Right atrium auricular region (tissue), 2 donors: ENCODE results near the gene MYLIP. TPM values are rescaled to one million over a fixed set of nuclear protein-coding genes. Genes with fewer than 3 reads are reported as not detected.
"Not testable (repeated sequence)": the region's sequence is repeated elsewhere in the genome, so short reads cannot be mapped to it uniquely, and the experiment has no call there.

ENCODE experiments used
- DNase-seq: peaks from one replicate; pipeline ENCODE4 v3.0.0-alpha.2; 2019; ENCODE audit warnings: low spot score
- H3K27ac ChIP-seq, 2 donors: fragments of 200-600 bp; sonication (generic); 1 replicate in 1 of 2; 2 replicates in 1 of 2; pipeline ENCODE4 v1.5.1; 2016 to 2019
- H3K27me3 ChIP-seq, 2 donors: fragments of 200-600 bp; sonication (generic); one replicate each; pipeline versions ENCODE4 v1.5.1 to v1.6.0; 2017 to 2019
- H3K36me3 ChIP-seq: fragments of 200-600 bp; sonication (generic); one replicate; pipeline ENCODE4 v1.5.1; 2016
- H3K4me1 ChIP-seq, 2 donors: fragments of 200-600 bp; sonication (generic); one replicate each; pipeline versions ENCODE4 v1.5.1 to v1.6.0; 2017 to 2019
- H3K4me3 ChIP-seq, 2 donors: fragments of 200-600 bp; sonication (generic); 1 replicate in 1 of 2; 2 replicates in 1 of 2; pipeline ENCODE4 v1.5.1; 2017 to 2019; ENCODE audit warnings: mild to moderate bottlenecking in 1 of 2, moderate library complexity in 1 of 2
- H3K9me3 ChIP-seq, 2 donors: fragments of 200-600 bp; sonication (generic); one replicate each; pipeline ENCODE4 v1.5.1; 2019
- total RNA-seq, 2 donors: library from RNA; depleted of rRNA; stranded (reverse); fragments of >200 nt; gene quantifications; one replicate each; pipeline ENCODE4 v1.1.0, GENCODE V29; 2016
- TF ChIP-seq, protein P1 (sequence below), 2 donors: fragments of 200-600 bp; sonication (generic); IDR thresholded peaks; one replicate each; pipeline ENCODE4 v1.5.1; 2019; ENCODE audit warnings: antibody characterized with exemption in 2 of 2

The MYLIP gene
- total RNA-seq, 2 donors from 2014 or later, result 15.6 to 25.1 TPM

DNA sequence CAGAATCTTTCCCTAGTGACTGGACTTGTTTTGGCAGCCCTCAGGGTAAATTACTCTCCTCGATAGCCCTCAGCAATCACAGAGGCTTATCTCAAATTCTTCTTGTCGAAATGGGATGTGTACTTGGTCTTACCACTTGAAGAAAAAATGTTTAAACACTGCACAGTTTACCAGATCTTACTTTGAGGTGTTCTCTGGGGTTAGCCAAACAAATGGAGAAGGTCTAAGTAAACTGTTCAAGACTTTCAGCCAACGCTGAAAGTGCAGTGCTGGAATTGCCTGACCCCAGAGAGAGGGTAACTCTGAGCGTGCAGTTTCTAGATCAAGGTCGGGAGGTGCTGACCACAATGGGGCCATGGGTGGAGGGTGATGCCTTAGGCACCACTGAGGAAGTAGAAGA is 39.2 kb downstream of the MYLIP start:
- no peak for DNase-seq
- Histone ChIP-seq H3K4me1 (peaks cover 0 to 4% of the 10 kb centered on the region in 2 donors), H3K27ac (no peak overlapping the region), H3K9me3 (no peaks in the 10 kb centered on the region), H3K36me3 (no peaks in the 10 kb centered on the region), H3K27me3 (no peaks in the 10 kb centered on the region), H3K4me3 (no peak overlapping the region)
- TF ChIP-seq, protein P1, sequence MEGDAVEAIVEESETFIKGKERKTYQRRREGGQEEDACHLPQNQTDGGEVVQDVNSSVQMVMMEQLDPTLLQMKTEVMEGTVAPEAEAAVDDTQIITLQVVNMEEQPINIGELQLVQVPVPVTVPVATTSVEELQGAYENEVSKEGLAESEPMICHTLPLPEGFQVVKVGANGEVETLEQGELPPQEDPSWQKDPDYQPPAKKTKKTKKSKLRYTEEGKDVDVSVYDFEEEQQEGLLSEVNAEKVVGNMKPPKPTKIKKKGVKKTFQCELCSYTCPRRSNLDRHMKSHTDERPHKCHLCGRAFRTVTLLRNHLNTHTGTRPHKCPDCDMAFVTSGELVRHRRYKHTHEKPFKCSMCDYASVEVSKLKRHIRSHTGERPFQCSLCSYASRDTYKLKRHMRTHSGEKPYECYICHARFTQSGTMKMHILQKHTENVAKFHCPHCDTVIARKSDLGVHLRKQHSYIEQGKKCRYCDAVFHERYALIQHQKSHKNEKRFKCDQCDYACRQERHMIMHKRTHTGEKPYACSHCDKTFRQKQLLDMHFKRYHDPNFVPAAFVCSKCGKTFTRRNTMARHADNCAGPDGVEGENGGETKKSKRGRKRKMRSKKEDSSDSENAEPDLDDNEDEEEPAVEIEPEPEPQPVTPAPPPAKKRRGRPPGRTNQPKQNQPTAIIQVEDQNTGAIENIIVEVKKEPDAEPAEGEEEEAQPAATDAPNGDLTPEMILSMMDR (IDR thresholded peaks at IDR 0.05), result no peak

DNA sequence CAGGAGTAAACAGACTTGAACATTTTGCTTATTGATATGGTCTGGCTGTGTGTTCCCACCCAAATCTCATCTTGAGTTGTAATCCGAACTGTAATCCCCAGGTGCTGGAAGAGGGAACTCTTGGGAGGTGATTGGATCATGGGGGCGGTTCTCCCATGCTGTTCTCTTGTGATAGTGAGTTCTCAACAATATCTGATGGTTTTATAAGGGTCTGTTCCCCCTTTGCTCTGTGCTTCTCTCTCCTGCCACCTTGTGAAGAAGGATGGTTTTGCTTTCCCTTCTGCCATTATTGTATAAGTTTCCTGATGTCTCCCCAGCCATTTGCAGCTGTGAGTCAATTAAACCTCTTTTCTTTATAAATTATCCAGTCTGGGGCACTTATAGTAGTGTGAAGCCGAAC is 40.0 kb downstream of the MYLIP start:
- no peak for DNase-seq
- Histone ChIP-seq H3K4me1 (peaks cover 0 to 4% of the 10 kb centered on the region in 2 donors), H3K36me3 (no peaks in the 10 kb centered on the region), H3K4me3 (no peak overlapping the region), H3K27ac (no peak overlapping the region), H3K27me3 (no peaks in the 10 kb centered on the region), H3K9me3 (no peaks in the 10 kb centered on the region)
- TF ChIP-seq, protein P1 (IDR thresholded peaks at IDR 0.05), result peak; percentile 38 to 65

DNA sequence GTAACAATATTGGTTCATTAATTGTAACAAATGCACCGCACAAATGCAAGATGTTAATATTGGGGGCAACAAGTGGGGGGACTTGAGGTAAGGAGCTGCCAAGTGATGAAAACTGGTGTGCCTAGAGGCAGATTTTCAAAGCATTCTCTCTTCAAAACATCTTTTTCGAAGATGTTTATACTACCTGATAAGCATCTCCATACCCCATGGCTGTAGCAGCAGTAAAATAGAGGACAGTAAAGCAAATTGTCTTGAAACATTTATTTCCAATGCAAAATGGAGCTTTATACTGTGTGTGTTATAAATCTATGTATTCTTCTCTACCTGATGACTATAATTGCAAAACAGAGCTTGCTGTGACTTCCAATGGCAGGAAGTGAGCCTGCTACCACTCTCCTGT is 42.5 kb downstream of the MYLIP start:
- DNase-seq, result no peak
- H3K36me3 ChIP-seq, result no peaks in the 10 kb centered on the region

DNA sequence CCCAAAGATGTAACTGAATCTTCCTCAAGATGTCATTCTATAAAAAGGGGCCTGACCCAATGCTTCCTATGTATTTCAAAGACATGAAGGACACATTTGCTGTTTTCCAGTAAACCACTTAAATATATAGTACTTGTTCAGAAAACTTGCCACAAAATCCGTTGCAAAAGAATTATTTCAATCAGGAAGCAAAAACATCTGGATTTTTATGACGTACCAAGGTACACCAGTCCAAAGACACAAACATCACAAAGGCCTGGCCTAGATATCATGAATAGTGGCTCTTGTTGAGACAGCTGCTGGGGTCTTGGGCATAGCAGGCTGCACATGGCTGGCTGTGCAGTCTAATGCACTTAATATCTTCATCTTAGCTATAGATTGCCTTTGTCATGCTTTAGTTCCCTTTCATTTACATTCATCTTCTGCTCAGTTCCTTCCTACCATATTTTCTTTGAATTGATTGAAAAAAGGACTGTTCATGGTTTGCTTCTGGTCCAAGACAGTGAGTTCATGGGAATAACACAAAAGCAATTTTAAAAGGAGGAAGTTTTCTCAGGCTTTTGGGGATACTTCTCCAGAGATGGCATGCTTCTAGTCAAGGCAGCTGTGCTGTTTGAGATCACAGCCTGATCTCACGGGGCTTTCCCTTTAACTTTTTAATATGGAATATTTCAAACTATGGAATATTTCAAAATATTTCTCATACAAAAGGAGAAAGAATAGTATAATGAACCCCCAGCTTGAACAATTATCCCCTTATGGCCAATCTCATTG is 44.5 kb downstream of the MYLIP start:
- Histone ChIP-seq H3K9me3 (no peaks in the 10 kb centered on the region), H3K4me3 (no peak overlapping the region), H3K4me1 (peaks cover 0 to 4% of the 10 kb centered on the region in 2 donors), H3K27me3 (no peaks in the 10 kb centered on the region), H3K36me3 (no peaks in the 10 kb centered on the region), H3K27ac (no peak overlapping the region)
- TF ChIP-seq, protein P1 (IDR thresholded peaks at IDR 0.05), result no peak
- DNase-seq, result no peak

More for the DNA sequence above, 42.5 kb downstream of the MYLIP start:
- H3K4me1 ChIP-seq, result peaks cover 0 to 4% of the 10 kb centered on the region in 2 donors
- no peaks in the 10 kb centered on the region for H3K9me3 ChIP-seq
- TF ChIP-seq, protein P1 (IDR thresholded peaks at IDR 0.05), result no peak
- H3K4me3 ChIP-seq, result no peak overlapping the region
- no peaks in the 10 kb centered on the region for H3K27me3 ChIP-seq
- no peak overlapping the region for H3K27ac ChIP-seq

DNA sequence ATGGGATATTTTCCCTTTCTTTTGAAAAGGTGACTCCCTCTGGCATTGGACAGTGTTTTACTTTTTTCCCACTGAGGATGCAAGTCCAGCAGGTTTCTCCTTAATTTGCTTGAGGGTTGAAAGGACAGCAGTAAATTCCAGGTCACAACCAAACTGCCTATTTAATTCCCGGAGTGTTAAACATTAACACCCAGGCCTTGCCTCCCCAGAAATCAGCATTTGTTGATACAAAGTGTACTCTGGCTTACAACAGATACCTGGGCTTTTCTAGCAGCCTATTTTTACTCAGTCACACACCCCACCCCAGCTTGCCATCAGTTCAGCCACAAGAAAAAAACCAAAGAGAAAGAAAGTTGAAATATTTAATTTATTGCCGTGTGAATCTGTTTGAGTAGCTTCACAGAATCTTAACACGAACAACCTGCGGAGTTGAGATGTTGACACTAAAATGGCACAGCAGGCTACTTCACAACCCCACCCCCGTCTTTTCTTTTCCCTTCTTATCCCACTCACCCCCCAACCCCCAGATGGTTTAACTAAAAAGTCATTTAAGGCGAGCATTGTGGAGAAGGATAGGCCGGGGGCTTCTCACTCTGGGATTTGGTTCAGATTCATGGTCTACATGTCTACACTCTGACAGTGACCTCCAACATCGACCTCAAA is 45.7 kb downstream of the MYLIP start:
- TF ChIP-seq, protein P1 (IDR thresholded peaks at IDR 0.05), result no peak
- H3K4me3 ChIP-seq, result no peak overlapping the region

DNA sequence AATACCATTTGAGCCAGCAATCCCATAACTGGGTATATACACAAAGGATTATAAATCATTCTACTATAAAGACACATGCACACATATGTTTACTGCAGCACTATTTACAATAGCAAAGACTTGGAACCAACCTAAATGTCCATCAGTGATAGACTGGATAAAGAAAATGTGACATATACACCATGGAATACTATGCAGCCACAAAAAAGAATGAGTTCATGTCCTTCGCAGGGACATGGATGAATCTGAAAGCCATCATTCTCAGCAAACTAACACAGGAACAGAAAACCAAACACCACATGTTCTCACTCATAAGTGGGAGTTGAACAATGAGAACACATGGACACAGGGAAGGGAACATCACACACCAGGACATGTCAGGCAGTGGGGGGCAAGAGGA is 47.7 kb downstream of the MYLIP start:
- not testable (repeated sequence) for H3K4me1 ChIP-seq, H3K27ac ChIP-seq

More for the DNA sequence above, 45.7 kb downstream of the MYLIP start:
- Histone ChIP-seq H3K27ac (no peak overlapping the region), H3K27me3 (no peaks in the 10 kb centered on the region), H3K36me3 (no peaks in the 10 kb centered on the region), H3K9me3 (no peaks in the 10 kb centered on the region), H3K4me1 (no peaks in the 10 kb centered on the region)
- DNase-seq, result no peak

More for the DNA sequence above, 47.7 kb downstream of the MYLIP start:
- not testable (repeated sequence) for H3K9me3 ChIP-seq, H3K4me3 ChIP-seq, H3K27me3 ChIP-seq, DNase-seq, H3K36me3 ChIP-seq
